ENCODE data around the gene TSNAXIP1.

The TSNAXIP1 gene

GRCh38 chr16:67841816-67842508 lies 35.3 kb downstream of the TSNAXIP1 start, which contains the start of gene THAP11:
Gene THAP11 (plus strand): TSS chr16:67842320. CDS start chr16:67842555, 235 bp downstream.
- peak within 1 kb of the TSS; percentile 76 to 93 for H3K4me3 ChIP-seq (replicated peaks in 1 of 2; ENCODE audit: low read depth in 2 of 2, low read length in 2 of 2)
- peak; percentile 90 for TF ChIP-seq CTCF (IDR thresholded peaks at IDR 0.05; ENCODE audit: low read depth, low read length)
- peak; percentile 96 to 97 for DNase-seq (ENCODE audit: low read depth in 2 of 2)

- TF ChIP-seq CTCF (IDR thresholded peaks at IDR 0.05; ENCODE audit: low read depth, low read length) = peak; percentile 39
- H3K4me3 ChIP-seq (replicated peaks in 1 of 2; ENCODE audit: low read depth in 2 of 2, low read length in 2 of 2) = peak overlapping the region; percentile 76 to 93
- peak; percentile 53 to 66 for DNase-seq (ENCODE audit: low read depth in 2 of 2)
These were observed 36.0 kb downstream of the TSNAXIP1 start for GRCh38 chr16:67842509-67843342.

GRCh38 chr16:67843343-67843765 lies 36.7 kb downstream of the TSNAXIP1 start:
- TF ChIP-seq CTCF (IDR thresholded peaks at IDR 0.05; ENCODE audit: low read depth, low read length) = no peak
- H3K4me3 ChIP-seq (replicated peaks in 1 of 2; ENCODE audit: low read depth in 2 of 2, low read length in 2 of 2) = peak overlapping the region; percentile 76 to 93
- peak in 1 of 2 donors; percentile 45 for DNase-seq (ENCODE audit: low read depth in 2 of 2)

GRCh38 chr16:67844497-67844896 lies 37.8 kb downstream of the TSNAXIP1 start:
- H3K4me3 ChIP-seq (replicated peaks in 1 of 2; ENCODE audit: low read depth in 2 of 2, low read length in 2 of 2) = no peak overlapping the region
- TF ChIP-seq CTCF (IDR thresholded peaks at IDR 0.05; ENCODE audit: low read depth, low read length) = peak; percentile 46
- peak; percentile 31 to 58 for DNase-seq (ENCODE audit: low read depth in 2 of 2)

- no peak for TF ChIP-seq CTCF (IDR thresholded peaks at IDR 0.05; ENCODE audit: low read depth, low read length)
These were observed 38.8 kb downstream of the TSNAXIP1 start for GRCh38 chr16:67845291-67846062.

GRCh38 chr16:67846063-67846319 lies 39.3 kb downstream of the TSNAXIP1 start:
- H3K4me3 ChIP-seq (replicated peaks in 1 of 2; ENCODE audit: low read depth in 2 of 2, low read length in 2 of 2) = peak overlapping the region; percentile 92 to 95
- no peak for DNase-seq (ENCODE audit: low read depth in 2 of 2)
- TF ChIP-seq CTCF (IDR thresholded peaks at IDR 0.05; ENCODE audit: low read depth, low read length) = no peak

More at GRCh38 chr16:67845291-67846062, 38.8 kb downstream of the TSNAXIP1 start:
- peak overlapping the region; percentile 92 to 95 for H3K4me3 ChIP-seq (replicated peaks in 1 of 2; ENCODE audit: low read depth in 2 of 2, low read length in 2 of 2)
- DNase-seq (ENCODE audit: low read depth in 2 of 2) = no peak

Measured in cardiac fibroblast (primary cell).